ENCODE measurements around the gene RPA1.

Gene RPA1

GRCh38 chr17:1943436-1943831 is 113.6 kb downstream of the RPA1 start:
- no peak for DNase-seq

DNA sequence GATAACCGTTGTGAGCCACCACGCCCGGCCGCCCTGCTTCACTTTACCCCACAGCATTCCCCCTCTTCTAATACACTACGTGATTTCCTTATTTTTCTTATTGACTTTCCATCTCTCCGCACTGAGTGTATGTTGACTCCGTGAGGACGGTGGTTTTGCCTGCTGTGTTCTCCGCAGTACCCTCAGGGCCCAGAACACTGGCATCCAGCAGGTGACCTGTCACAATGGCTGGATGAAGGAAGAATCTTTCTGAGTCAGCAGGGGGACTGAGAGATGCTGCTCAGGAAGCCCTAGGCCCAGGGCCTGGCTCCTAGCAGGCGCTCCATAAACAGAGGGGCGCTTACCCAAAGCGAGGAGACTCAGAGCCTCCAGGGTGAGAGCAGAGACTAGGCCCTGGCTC is 115.8 kb downstream of the RPA1 start:
- no peak for DNase-seq

DNA sequence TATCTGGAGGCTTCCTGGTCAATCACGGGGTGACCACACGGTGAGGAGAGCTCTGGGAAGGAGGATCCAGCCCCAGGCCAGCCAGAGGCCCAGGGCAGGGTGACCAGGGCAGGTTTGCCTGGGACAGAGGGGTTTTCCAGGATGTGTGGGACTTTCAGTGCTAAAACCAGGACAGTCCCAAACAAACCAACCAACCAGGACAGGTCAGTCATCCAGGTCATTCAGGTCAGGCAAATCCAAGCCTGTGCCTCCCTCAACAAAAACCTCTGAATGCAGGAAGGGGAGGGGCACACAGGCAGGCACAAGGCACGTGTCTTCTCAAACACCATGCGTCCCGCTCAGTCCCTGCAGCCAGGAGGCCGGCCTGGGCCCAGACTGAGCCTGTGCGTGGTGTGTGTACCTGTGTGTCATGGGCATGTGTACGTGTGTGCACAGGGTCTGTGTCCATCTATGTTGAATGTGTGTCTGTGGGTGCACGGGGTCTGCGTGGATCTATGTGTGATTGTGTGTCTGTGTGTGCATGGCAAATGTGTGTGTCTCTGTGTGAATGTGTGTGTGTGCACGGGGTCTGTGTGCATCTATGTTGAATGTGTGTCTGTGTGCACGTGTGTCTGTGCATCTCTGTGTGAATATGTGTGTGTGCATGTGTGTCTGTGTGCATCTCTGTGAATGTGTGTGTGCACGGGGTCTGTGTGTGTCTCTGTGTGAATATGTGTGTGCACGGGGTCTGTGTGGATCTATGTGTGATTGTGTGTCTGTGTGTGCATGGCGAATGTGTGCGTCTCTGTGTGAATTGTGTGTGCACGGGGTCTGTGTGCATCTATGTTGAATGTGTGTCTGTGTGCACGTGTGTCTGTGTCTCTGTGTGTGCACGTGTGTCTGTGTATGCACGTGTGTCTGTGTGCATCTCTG is 116.5 kb downstream of the RPA1 start:
- DNase-seq: no peak

- DNase-seq: no peak
Measured at GRCh38 chr17:1947229-1947742, 117.5 kb downstream of the RPA1 start.

DNA sequence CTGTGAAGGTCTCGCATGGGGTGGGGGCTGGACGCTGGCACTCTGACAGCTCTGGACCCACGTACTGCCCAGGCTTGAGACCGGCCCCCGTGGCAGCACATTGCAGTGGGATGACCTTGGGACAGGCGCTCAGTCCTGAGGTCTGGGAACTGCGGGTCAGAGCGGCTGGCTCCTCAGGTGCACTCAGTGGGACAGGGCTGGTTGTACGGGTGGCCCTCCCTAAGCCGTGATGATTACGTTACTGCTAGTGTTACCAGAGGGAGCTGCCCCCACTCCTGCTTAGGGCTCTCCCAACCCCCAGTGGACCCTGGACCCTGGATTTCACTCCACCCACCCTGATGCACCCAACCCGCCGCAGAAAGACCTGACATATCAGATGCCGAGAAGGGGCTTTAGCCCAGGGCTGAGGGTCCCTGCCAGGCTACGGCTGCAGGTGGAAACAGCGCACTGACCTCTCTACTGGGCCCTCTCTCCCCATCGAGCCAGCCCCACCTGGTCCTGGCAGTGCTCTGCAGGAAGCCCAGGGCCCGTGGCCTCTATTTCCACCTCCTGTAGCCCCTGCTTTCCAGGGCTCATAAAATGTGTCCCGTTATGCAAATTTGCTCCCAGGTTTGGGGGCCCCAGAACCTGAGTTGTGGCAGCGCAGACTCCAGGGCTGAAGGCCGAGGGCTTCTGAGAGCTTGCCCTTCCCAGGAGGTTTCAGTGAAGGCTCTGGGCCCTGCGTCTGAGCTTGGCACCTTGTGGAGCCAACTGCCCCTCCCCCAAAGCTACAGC is 118.1 kb downstream of the RPA1 start:
- no peak for DNase-seq

DNA sequence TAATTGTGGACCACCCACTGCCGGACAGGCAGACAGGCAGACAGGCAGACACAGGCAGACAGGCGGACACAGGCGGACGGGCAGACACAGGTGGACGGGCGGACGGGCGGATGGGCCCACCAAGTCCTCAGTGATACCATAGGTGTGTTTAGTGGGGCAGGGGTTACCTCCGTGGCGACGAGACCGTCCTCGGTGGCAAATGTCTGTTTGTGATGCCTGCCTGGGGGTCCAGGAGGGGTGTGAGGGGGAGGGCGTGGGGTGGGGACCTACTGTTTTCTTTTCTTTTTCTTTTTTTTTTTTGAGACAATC is 118.7 kb downstream of the RPA1 start:
- DNase-seq: no peak
